ENCODE measurements around the gene SLFNL1.

GRCh38 chr1:41046347-41046775 lies 24.8 kb upstream of the SLFNL1 start:
- TF ChIP-seq, protein P1, sequence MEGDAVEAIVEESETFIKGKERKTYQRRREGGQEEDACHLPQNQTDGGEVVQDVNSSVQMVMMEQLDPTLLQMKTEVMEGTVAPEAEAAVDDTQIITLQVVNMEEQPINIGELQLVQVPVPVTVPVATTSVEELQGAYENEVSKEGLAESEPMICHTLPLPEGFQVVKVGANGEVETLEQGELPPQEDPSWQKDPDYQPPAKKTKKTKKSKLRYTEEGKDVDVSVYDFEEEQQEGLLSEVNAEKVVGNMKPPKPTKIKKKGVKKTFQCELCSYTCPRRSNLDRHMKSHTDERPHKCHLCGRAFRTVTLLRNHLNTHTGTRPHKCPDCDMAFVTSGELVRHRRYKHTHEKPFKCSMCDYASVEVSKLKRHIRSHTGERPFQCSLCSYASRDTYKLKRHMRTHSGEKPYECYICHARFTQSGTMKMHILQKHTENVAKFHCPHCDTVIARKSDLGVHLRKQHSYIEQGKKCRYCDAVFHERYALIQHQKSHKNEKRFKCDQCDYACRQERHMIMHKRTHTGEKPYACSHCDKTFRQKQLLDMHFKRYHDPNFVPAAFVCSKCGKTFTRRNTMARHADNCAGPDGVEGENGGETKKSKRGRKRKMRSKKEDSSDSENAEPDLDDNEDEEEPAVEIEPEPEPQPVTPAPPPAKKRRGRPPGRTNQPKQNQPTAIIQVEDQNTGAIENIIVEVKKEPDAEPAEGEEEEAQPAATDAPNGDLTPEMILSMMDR (IDR thresholded peaks at IDR 0.05; ENCODE audit: low read length) = no peak
- TF ChIP-seq EZH2 (optimal IDR thresholded peaks at IDR 0.05; ENCODE audit: low read depth, low read length) (no peak), EZH2phosphoT487 (IDR thresholded peaks at IDR 0.05; ENCODE audit: low read length) (no peak)
